ENCODE data around the gene HLA-DQB1. TPM values are rescaled to one million over a fixed set of nuclear protein-coding genes. Genes with fewer than 3 reads are reported as not detected.

Gene HLA-DQB1
- total and polyA plus RNA-seq, 2 donors (not counting 3 experiments of a cell fraction or from before 2014, with no cell fraction given), result not detected

- intact Hi-C loops (cut with micrococcal nuclease), result no loop called here
- Histone ChIP-seq H3K36me3 (ENCODE audit: control insufficient read depth in 2 of 2, extremely low read depth in 1 of 2, insufficient read depth in 2 of 2, low read length in 2 of 2) (no peaks in the 10 kb centered on the region), H3K9me3 (replicated peaks; ENCODE audit: control insufficient read depth, insufficient read depth, low read length) (no peaks in the 10 kb centered on the region), H3K4me2 (ENCODE audit: insufficient read depth, low read length) (no peak overlapping the region), H3K27ac (ENCODE audit: insufficient read depth, low read depth, low read length) (no peak overlapping the region), H4K20me1 (replicated peaks; ENCODE audit: control insufficient read depth, extremely low read depth, insufficient read depth, low read length) (no peaks in the 10 kb centered on the region), H3K4me1 (ENCODE audit: control insufficient read depth, extremely low read depth, insufficient read depth, low read length) (no peaks in the 10 kb centered on the region), H3K9ac (replicated peaks; ENCODE audit: extremely low read depth, insufficient read depth, low read length) (no peak overlapping the region), H3K9me1 (replicated peaks; ENCODE audit: control insufficient read depth, extremely low read depth, insufficient read depth, low read length) (no peaks in the 10 kb centered on the region), H3K4me3 (replicated peaks in 1 of 3; ENCODE audit: insufficient read depth in 1 of 3, low read depth in 1 of 3, low read length in 3 of 3) (no peak overlapping the region), H3K79me2 (ENCODE audit: control insufficient read depth, insufficient read depth, low read length) (no peaks in the 10 kb centered on the region), H3K27me3 (ENCODE audit: control insufficient read depth in 2 of 2, insufficient read depth in 2 of 2, low read length in 2 of 2) (peaks cover 0 to 4% of the 10 kb centered on the region in 2 experiments), H2AFZ (ENCODE audit: low read depth, low read length) (no peak overlapping the region)
- dilution Hi-C loops (cut with MboI; ENCODE audit: extremely low pct_ligation_motif_present, low sequenced_read_pairs), result no loop called here
- no TSS peak for BruUV-seq (replicated peaks)
- CTCF ChIA-PET, result no interaction called here
- TF ChIP-seq EZH2 (IDR thresholded peaks at IDR 0.05; ENCODE audit: borderline replicate concordance, low read depth, low read length, severe bottlenecking) (no peak), MAX (IDR thresholded peaks at IDR 0.05; ENCODE audit: insufficient read depth, insufficient read length) (no peak), CTCF (IDR thresholded peaks at IDR 0.05; ENCODE audit: extremely low read depth in 1 of 2, insufficient read depth in 1 of 2, low read depth in 1 of 2, low read length in 2 of 2) (no peak), GATA2 (IDR thresholded peaks at IDR 0.05; ENCODE audit: insufficient read depth, insufficient read length, low read depth, low read length) (no peak), POLR2AphosphoS5 (IDR thresholded peaks at IDR 0.05; ENCODE audit: insufficient read depth, low read depth, low read length) (no peak)
- FAIRE-seq, result no peak
- POLR2A ChIA-PET, result no interaction called here
- no peak for DNase-seq (ENCODE audit: low read depth, low spot score)
Measured at GRCh38 chr6:32684246-32684645, 17.8 kb upstream of the HLA-DQB1 start.

GRCh38 chr6:32680055-32680454 is 13.6 kb upstream of the HLA-DQB1 start:
- Histone ChIP-seq H3K36me3 (ENCODE audit: control insufficient read depth in 2 of 2, extremely low read depth in 1 of 2, insufficient read depth in 2 of 2, low read length in 2 of 2) (no peaks in the 10 kb centered on the region), H4K20me1 (replicated peaks; ENCODE audit: control insufficient read depth, extremely low read depth, insufficient read depth, low read length) (no peaks in the 10 kb centered on the region), H3K27ac (ENCODE audit: insufficient read depth, low read depth, low read length) (no peak overlapping the region), H3K27me3 (ENCODE audit: control insufficient read depth in 2 of 2, insufficient read depth in 2 of 2, low read length in 2 of 2) (peaks cover 0 to 4% of the 10 kb centered on the region in 2 experiments), H2AFZ (ENCODE audit: low read depth, low read length) (no peak overlapping the region), H3K4me3 (replicated peaks in 1 of 3; ENCODE audit: insufficient read depth in 1 of 3, low read depth in 1 of 3, low read length in 3 of 3) (no peak overlapping the region), H3K4me1 (ENCODE audit: control insufficient read depth, extremely low read depth, insufficient read depth, low read length) (no peaks in the 10 kb centered on the region), H3K9ac (replicated peaks; ENCODE audit: extremely low read depth, insufficient read depth, low read length) (no peak overlapping the region), H3K79me2 (ENCODE audit: control insufficient read depth, insufficient read depth, low read length) (no peaks in the 10 kb centered on the region), H3K9me3 (replicated peaks; ENCODE audit: control insufficient read depth, insufficient read depth, low read length) (no peaks in the 10 kb centered on the region), H3K4me2 (ENCODE audit: insufficient read depth, low read length) (no peak overlapping the region), H3K9me1 (replicated peaks; ENCODE audit: control insufficient read depth, extremely low read depth, insufficient read depth, low read length) (no peaks in the 10 kb centered on the region)
- POLR2A ChIA-PET, result no interaction called here
- dilution Hi-C loops (cut with MboI; ENCODE audit: extremely low pct_ligation_motif_present, low sequenced_read_pairs) (no loop called here), intact Hi-C loops (cut with micrococcal nuclease) (no loop called here)
- no TSS peak for BruUV-seq (replicated peaks)
- TF ChIP-seq CTCF (IDR thresholded peaks at IDR 0.05; ENCODE audit: extremely low read depth in 1 of 2, insufficient read depth in 1 of 2, low read depth in 1 of 2, low read length in 2 of 2), result no peak
- TF ChIP-seq MYC (IDR thresholded peaks at IDR 0.05; ENCODE audit: low read depth, low read length), result no peak
- no peak for TF ChIP-seq MAX (IDR thresholded peaks at IDR 0.05; ENCODE audit: insufficient read depth, insufficient read length)
- TF ChIP-seq POLR2A (IDR thresholded peaks at IDR 0.05; ENCODE audit: low read depth, low read length), result no peak
- TF ChIP-seq FOS (IDR thresholded peaks at IDR 0.05; ENCODE audit: borderline replicate concordance, insufficient read depth, low read length), result no peak
- no peak for TF ChIP-seq EZH2 (IDR thresholded peaks at IDR 0.05; ENCODE audit: borderline replicate concordance, low read depth, low read length, severe bottlenecking)
- no peak for TF ChIP-seq JUN (IDR thresholded peaks at IDR 0.05; ENCODE audit: borderline replicate concordance, insufficient read depth, insufficient read length, low read depth)
- TF ChIP-seq GATA2 (IDR thresholded peaks at IDR 0.05; ENCODE audit: insufficient read depth, insufficient read length, low read depth, low read length), result no peak
- TF ChIP-seq POLR2AphosphoS5 (IDR thresholded peaks at IDR 0.05; ENCODE audit: insufficient read depth, low read depth, low read length), result no peak
- CTCF ChIA-PET, result no interaction called here
- FAIRE-seq (no peak), DNase-seq (ENCODE audit: low read depth, low spot score) (no peak)
